Calu3 (cell line): ENCODE data around the gene LGALS9. TPM values are rescaled to one million over a fixed set of nuclear protein-coding genes. Genes with fewer than 3 reads are reported as not detected.
"Not testable (repeated sequence)": the region's sequence is repeated elsewhere in the genome, so short reads cannot be mapped to it uniquely, and the experiment has no call there.

ENCODE experiments used
- BruUV-seq: library from RNA; stranded (reverse); fragments of 400-500 nt; replicated peaks from 2 replicates; lab custom pipeline; 2021; lab: Mats Ljungman, UMichigan
- CTCF ChIA-PET: fragments of 300-600 bp; sonication (Branson Sonifier 250); formaldehyde crosslinking; loops from one replicate; lab custom pipeline; 2022; ENCODE audit warnings: antibody characterized with exemption; lab: Charles Lee
- DNase-seq: peaks from one replicate; pipeline ENCODE4 v3.0.0; 2022
- H3K27ac Mint-ChIP-seq: one replicate; pipeline ENCODE4 v1.8.0; 2022; ENCODE audit warnings: mixed read lengths; ENCODE audit not compliant: unreplicated experiment
- H3K27me3 Mint-ChIP-seq: one replicate; pipeline ENCODE4 v1.8.0; 2022; ENCODE audit warnings: mixed read lengths; ENCODE audit not compliant: unreplicated experiment
- H3K36me3 Mint-ChIP-seq: one replicate; pipeline ENCODE4 v1.8.0; 2022; ENCODE audit warnings: mild to moderate bottlenecking, moderate library complexity, mixed read lengths; ENCODE audit not compliant: insufficient read depth, unreplicated experiment
- H3K4me1 Mint-ChIP-seq: one replicate; pipeline ENCODE4 v1.8.0; 2022; ENCODE audit warnings: mild to moderate bottlenecking, low read depth, mixed read lengths; ENCODE audit not compliant: unreplicated experiment
- H3K4me3 Mint-ChIP-seq: one replicate; pipeline ENCODE4 v1.8.0; 2022; ENCODE audit warnings: mild to moderate bottlenecking, low read depth, moderate library complexity, mixed read lengths; ENCODE audit not compliant: unreplicated experiment
- H3K9me3 Mint-ChIP-seq: one replicate; pipeline ENCODE4 v1.8.0; 2022; ENCODE audit warnings: low read depth, mixed read lengths; ENCODE audit not compliant: unreplicated experiment
- CTCF ChIP-seq: fragments of 200-600 bp; IDR thresholded peaks from one replicate; pipeline ENCODE4 v1.8.0; 2022; ENCODE audit warnings: antibody characterized with exemption; ENCODE audit not compliant: unreplicated experiment
- intact Hi-C: fragments of 100-400 bp; cut with micrococcal nuclease; formaldehyde crosslinking; loops from one replicate; pipeline ENCODE4 v1.10.0; 2022; ENCODE audit not compliant: unreplicated experiment
- total RNA-seq: library from RNA; stranded (reverse); gene quantifications from 2 replicates; pipeline ENCODE4 v1.2.3, GENCODE V29; 2022

LGALS9 gene
- total RNA-seq, 1 experiment from 2014 or later, result 93.1 TPM

- no peak overlapping the region for H3K4me3 Mint-ChIP-seq
- BruUV-seq, result no TSS peak
- no peak overlapping the region for H3K27ac Mint-ChIP-seq
- no peak for TF ChIP-seq CTCF
- H3K4me1 Mint-ChIP-seq, result peaks cover 12% of the 10 kb centered on the region
- H3K9me3 Mint-ChIP-seq, result no peaks in the 10 kb centered on the region
- intact Hi-C loops, result no loop called here
- H3K27me3 Mint-ChIP-seq, result no peaks in the 10 kb centered on the region
- peak; percentile 34 for DNase-seq
- CTCF ChIA-PET, result interaction anchor here (0.6 kb wide), 1 partner anchor 23 kb away, joined by 4 read pairs; no protein-coding TSS in a partner anchor
- H3K36me3 Mint-ChIP-seq, result no peaks in the 10 kb centered on the region
Observed at GRCh38 chr17:27633312-27634025, 2.5 kb downstream of the LGALS9 start.

- BruUV-seq, result no TSS peak
- CTCF ChIA-PET, result interaction anchor here (0.6 kb wide), 1 partner anchor 24 kb away, joined by 4 read pairs; no protein-coding TSS in a partner anchor
- no peak overlapping the region for H3K27ac Mint-ChIP-seq
- TF ChIP-seq CTCF, result no peak
- DNase-seq, result no peak
- H3K27me3 Mint-ChIP-seq, result no peaks in the 10 kb centered on the region
- peaks cover 12% of the 10 kb centered on the region for H3K4me1 Mint-ChIP-seq
- H3K9me3 Mint-ChIP-seq, result no peaks in the 10 kb centered on the region
- H3K36me3 Mint-ChIP-seq, result no peaks in the 10 kb centered on the region
- intact Hi-C loops, result no loop called here
- H3K4me3 Mint-ChIP-seq, result no peak overlapping the region
Observed at GRCh38 chr17:27634026-27634335, 3.0 kb downstream of the LGALS9 start.

- intact Hi-C loops, result no loop called here
- H3K9me3 Mint-ChIP-seq, result no peaks in the 10 kb centered on the region
- TF ChIP-seq CTCF, result no peak
- H3K4me1 Mint-ChIP-seq, result peaks cover 12% of the 10 kb centered on the region
- BruUV-seq, result no TSS peak
- H3K4me3 Mint-ChIP-seq, result no peak overlapping the region
- no peaks in the 10 kb centered on the region for H3K27me3 Mint-ChIP-seq
- no peaks in the 10 kb centered on the region for H3K36me3 Mint-ChIP-seq
- no peak overlapping the region for H3K27ac Mint-ChIP-seq
- CTCF ChIA-PET, result no interaction called here
- no peak for DNase-seq
Observed at GRCh38 chr17:27634776-27635175, 3.8 kb downstream of the LGALS9 start.

GRCh38 chr17:27635275-27635823 lies 4.4 kb downstream of the LGALS9 start:
- no peak for TF ChIP-seq CTCF
- no peaks in the 10 kb centered on the region for H3K36me3 Mint-ChIP-seq
- no peaks in the 10 kb centered on the region for H3K27me3 Mint-ChIP-seq
- BruUV-seq, result no TSS peak
- no peak for DNase-seq
- CTCF ChIA-PET, result no interaction called here
- H3K4me3 Mint-ChIP-seq, result no peak overlapping the region
- peaks cover 12% of the 10 kb centered on the region for H3K4me1 Mint-ChIP-seq
- H3K27ac Mint-ChIP-seq, result no peak overlapping the region
- intact Hi-C loops, result no loop called here
- H3K9me3 Mint-ChIP-seq, result no peaks in the 10 kb centered on the region

GRCh38 chr17:27636005-27636520 lies 5.1 kb downstream of the LGALS9 start:
- H3K36me3 Mint-ChIP-seq, CTCF ChIA-PET, H3K4me3 Mint-ChIP-seq, H3K27me3 Mint-ChIP-seq, intact Hi-C loops, DNase-seq, H3K27ac Mint-ChIP-seq, H3K9me3 Mint-ChIP-seq, BruUV-seq: not testable (repeated sequence)
- H3K4me1 Mint-ChIP-seq, result peaks cover 10% of the 10 kb centered on the region

- CTCF ChIA-PET, H3K4me1 Mint-ChIP-seq, H3K27ac Mint-ChIP-seq, H3K4me3 Mint-ChIP-seq, DNase-seq, H3K27me3 Mint-ChIP-seq, H3K36me3 Mint-ChIP-seq, BruUV-seq, H3K9me3 Mint-ChIP-seq, intact Hi-C loops: not testable (repeated sequence)
Observed at GRCh38 chr17:27637818-27638217, 6.8 kb downstream of the LGALS9 start.
